Measurements from ENCODE around the gene C4orf54.

C4orf54 gene

DNA sequence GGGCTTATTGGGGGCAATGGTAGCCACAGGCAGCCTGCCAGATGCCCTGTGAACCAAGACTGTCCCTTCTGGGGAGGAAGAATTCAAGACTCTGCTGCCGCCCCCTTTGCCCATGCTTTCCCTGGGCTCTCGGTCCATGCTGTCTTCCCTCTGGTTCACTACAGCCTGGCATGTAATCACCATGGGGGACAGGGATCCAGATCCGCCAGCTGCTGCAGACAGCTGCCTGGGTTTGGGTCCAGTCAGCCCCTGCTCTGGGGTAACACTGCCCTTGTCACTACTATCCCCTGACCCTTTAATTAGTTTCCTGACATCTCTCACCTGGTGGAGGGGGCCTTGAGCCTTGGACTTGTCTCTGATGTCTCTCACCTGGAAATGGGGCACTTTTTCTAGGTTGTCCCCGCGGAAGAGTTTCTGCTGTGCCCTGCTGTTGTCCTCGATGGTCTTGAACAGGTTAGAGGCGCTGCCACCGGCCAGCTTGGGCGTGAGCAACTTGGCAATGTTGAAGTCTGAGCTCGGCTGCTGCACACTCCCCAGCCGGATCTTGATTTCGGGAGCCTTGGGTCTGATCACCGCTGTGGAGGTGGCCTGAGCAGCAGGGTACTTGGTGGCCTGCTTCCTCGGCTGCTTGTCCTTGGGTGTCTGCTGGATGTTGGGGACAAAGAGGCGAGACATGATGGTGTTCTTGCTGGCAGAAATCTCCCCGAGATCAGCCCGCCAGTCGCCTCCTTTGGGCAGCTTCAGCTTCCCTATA is 6.4 kb downstream of the C4orf54 start:
- Histone ChIP-seq H3K9me3 (ENCODE audit: control insufficient read depth, low read length) (no peaks in the 10 kb centered on the region), H3K27me3 (ENCODE audit: control insufficient read depth, insufficient read depth, low read length) (no peaks in the 10 kb centered on the region), H3K79me2 (no peaks in the 10 kb centered on the region), H3K4me3 (ENCODE audit: low read depth, low read length) (no peak overlapping the region), H3K4me2 (ENCODE audit: low read length) (no peak overlapping the region), H3K4me1 (no peaks in the 10 kb centered on the region), H3K27ac (no peak overlapping the region), H3K9ac (no peak overlapping the region), H3K36me3 (ENCODE audit: control insufficient read depth, insufficient read depth, low read length) (no peaks in the 10 kb centered on the region), H2AFZ (no peak overlapping the region)
- TF ChIP-seq, protein P1, sequence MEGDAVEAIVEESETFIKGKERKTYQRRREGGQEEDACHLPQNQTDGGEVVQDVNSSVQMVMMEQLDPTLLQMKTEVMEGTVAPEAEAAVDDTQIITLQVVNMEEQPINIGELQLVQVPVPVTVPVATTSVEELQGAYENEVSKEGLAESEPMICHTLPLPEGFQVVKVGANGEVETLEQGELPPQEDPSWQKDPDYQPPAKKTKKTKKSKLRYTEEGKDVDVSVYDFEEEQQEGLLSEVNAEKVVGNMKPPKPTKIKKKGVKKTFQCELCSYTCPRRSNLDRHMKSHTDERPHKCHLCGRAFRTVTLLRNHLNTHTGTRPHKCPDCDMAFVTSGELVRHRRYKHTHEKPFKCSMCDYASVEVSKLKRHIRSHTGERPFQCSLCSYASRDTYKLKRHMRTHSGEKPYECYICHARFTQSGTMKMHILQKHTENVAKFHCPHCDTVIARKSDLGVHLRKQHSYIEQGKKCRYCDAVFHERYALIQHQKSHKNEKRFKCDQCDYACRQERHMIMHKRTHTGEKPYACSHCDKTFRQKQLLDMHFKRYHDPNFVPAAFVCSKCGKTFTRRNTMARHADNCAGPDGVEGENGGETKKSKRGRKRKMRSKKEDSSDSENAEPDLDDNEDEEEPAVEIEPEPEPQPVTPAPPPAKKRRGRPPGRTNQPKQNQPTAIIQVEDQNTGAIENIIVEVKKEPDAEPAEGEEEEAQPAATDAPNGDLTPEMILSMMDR (IDR thresholded peaks at IDR 0.05) = no peak

DNA sequence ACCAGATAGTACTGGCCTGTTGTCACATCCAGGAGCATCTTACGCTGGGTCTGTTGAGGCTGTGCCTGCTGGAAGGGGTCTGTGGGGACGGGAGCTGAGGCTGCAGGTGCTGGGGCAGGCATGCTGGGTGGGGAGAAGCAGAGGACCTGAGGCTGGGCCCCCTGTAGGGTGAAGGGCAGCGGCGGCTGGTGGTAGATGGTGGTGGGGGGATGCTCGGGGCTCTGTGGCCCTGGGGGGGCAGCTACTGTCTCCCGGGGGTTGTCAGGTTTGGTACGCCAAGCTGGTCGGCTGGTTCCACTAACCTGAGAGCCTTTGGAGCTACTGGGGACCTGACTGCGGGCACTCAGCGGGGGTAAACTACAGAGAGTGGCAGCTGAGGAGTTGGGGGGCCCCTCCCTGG is 7.8 kb downstream of the C4orf54 start:
- no peak overlapping the region for H3K4me2 ChIP-seq (ENCODE audit: low read length)
- H3K4me1 ChIP-seq = no peaks in the 10 kb centered on the region
- no peak overlapping the region for H3K27ac ChIP-seq
- no peaks in the 10 kb centered on the region for H3K27me3 ChIP-seq (ENCODE audit: control insufficient read depth, insufficient read depth, low read length)
- no peaks in the 10 kb centered on the region for H3K36me3 ChIP-seq (ENCODE audit: control insufficient read depth, insufficient read depth, low read length)
- H2AFZ ChIP-seq = no peak overlapping the region
- TF ChIP-seq, protein P1 (IDR thresholded peaks at IDR 0.05) = no peak
- H3K9ac ChIP-seq = no peak overlapping the region
- no peak overlapping the region for H3K4me3 ChIP-seq (ENCODE audit: low read depth, low read length)
- no peaks in the 10 kb centered on the region for H3K9me3 ChIP-seq (ENCODE audit: control insufficient read depth, low read length)
- no peaks in the 10 kb centered on the region for H3K79me2 ChIP-seq

DNA sequence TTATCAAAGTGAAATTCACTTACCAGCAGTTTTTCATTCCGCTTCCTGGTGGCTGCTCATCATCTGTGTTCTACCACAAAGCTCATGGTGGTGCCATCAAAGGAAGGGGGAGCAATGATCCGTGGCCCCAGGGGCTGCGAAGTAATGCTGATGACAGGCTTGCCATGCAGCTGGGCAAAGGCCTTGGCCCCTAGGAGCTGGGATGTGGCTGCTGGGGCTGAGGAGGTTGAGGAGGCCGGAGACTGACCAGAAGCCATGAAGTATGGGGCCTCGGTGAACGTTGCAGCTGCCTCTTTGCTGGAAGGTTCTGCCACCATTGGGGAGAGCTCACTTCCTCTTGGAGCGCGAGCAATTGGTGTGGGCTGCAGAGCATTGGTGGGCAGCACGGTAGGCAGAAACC is 8.4 kb downstream of the C4orf54 start:
- Histone ChIP-seq H3K36me3 (ENCODE audit: control insufficient read depth, insufficient read depth, low read length) (no peaks in the 10 kb centered on the region), H2AFZ (no peak overlapping the region), H3K27ac (no peak overlapping the region), H3K4me2 (ENCODE audit: low read length) (no peak overlapping the region), H3K4me3 (ENCODE audit: low read depth, low read length) (no peak overlapping the region), H3K4me1 (no peaks in the 10 kb centered on the region), H3K79me2 (no peaks in the 10 kb centered on the region), H3K27me3 (ENCODE audit: control insufficient read depth, insufficient read depth, low read length) (no peaks in the 10 kb centered on the region), H3K9me3 (ENCODE audit: control insufficient read depth, low read length) (no peaks in the 10 kb centered on the region), H3K9ac (no peak overlapping the region)
- TF ChIP-seq, protein P1 (IDR thresholded peaks at IDR 0.05) = no peak

DNA sequence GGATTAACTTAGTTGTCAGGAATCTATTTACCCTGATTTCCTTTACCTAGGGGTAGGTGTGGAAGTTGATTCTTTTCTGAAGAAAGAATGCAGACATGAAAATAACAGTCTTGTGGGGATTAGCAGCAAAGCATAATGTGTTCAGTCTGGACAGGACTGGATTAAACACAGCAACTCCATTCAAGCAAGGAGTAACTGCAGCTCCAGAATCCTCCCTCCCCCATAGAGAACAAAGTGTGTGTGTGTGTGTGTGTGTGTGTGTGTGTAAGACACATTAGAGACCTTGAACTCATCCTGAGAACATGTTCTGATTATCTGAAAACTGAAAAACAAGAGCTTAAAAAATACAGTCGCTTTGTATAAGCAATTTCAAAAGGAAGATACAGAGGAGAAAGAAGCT is 9.3 kb downstream of the C4orf54 start:
- Histone ChIP-seq H2AFZ (no peak overlapping the region), H3K79me2 (no peaks in the 10 kb centered on the region), H3K9ac (no peak overlapping the region), H3K27me3 (ENCODE audit: control insufficient read depth, insufficient read depth, low read length) (no peaks in the 10 kb centered on the region), H3K36me3 (ENCODE audit: control insufficient read depth, insufficient read depth, low read length) (no peaks in the 10 kb centered on the region), H3K4me1 (no peaks in the 10 kb centered on the region), H3K4me3 (ENCODE audit: low read depth, low read length) (no peak overlapping the region), H3K27ac (no peak overlapping the region), H3K4me2 (ENCODE audit: low read length) (no peak overlapping the region), H3K9me3 (ENCODE audit: control insufficient read depth, low read length) (no peaks in the 10 kb centered on the region)
- TF ChIP-seq, protein P1 (IDR thresholded peaks at IDR 0.05) = no peak

DNA sequence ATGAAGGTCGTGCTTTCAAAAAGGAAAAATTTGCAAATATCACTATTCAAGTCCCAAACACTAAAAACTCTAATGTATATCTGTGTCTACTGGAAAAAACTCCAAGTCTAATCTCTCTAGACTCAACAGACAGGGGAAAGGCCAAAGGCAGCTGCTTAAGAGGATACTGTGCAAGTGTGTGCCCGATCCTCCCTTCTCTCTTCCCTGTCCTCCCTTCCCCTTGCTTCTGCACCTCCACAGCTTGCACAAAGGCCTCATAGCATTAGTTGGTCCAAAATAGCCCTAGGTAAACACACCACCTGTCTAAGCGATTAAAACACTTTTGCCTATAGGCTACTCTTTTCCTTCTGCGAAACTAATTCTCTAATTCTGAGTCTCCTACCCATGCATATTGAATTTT is 10.6 kb downstream of the C4orf54 start:
- Histone ChIP-seq H2AFZ (no peak overlapping the region), H3K9me3 (ENCODE audit: control insufficient read depth, low read length) (no peaks in the 10 kb centered on the region), H3K9ac (no peak overlapping the region), H3K4me3 (ENCODE audit: low read depth, low read length) (no peak overlapping the region), H3K79me2 (no peaks in the 10 kb centered on the region), H3K4me2 (ENCODE audit: low read length) (no peak overlapping the region), H3K4me1 (no peaks in the 10 kb centered on the region), H3K27ac (no peak overlapping the region), H3K36me3 (ENCODE audit: control insufficient read depth, insufficient read depth, low read length) (no peaks in the 10 kb centered on the region), H3K27me3 (ENCODE audit: control insufficient read depth, insufficient read depth, low read length) (no peaks in the 10 kb centered on the region)
- TF ChIP-seq, protein P1 (IDR thresholded peaks at IDR 0.05) = no peak
